GM18873 (cell line): ENCODE measurements around the gene RARRES1.
"Not testable (repeated sequence)": the region's sequence is repeated elsewhere in the genome, so short reads cannot be mapped to it uniquely, and the experiment has no call there.

Source experiments
- ATAC-seq: cut with Tn5 transposase; IDR thresholded peaks from one replicate; pipeline ENCODE4 v1.9.1; 2021; ENCODE audit warnings: mild to moderate bottlenecking, moderate library complexity, moderate number of reproducible peaks; ENCODE audit not compliant: unreplicated experiment, low FRiP score

The RARRES1 gene

DNA sequence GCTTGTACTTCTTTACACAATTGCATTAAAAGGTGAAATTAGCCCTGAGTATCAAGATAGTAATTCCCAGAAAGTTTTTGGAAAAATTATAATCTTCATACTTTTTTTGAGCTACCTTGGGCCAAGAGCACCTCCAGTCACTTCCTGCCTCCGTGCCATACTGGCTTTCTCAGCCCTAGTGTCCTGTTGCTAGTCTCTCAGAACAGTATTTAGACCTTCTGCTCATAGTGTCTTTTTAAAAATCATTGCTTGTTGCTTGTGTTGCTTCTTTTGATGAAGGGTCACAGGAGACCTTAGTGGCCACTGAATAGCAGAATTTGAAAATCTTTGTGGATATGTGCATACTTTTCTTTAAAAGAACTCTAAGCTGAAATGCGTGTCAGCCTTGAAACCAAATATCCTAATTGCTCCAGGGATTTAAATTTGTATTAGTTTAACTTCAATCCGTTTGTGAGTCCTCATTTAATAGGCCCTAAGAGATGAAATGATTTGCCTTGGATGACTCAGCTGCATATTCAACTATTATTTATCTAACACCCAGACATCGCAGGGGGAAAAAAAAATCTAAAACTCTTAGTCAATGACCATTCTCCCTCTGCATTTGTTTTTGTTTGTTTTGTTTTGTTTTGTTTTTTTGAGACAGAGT, 30.7 kb downstream of the RARRES1 start:
- no peak for ATAC-seq

DNA sequence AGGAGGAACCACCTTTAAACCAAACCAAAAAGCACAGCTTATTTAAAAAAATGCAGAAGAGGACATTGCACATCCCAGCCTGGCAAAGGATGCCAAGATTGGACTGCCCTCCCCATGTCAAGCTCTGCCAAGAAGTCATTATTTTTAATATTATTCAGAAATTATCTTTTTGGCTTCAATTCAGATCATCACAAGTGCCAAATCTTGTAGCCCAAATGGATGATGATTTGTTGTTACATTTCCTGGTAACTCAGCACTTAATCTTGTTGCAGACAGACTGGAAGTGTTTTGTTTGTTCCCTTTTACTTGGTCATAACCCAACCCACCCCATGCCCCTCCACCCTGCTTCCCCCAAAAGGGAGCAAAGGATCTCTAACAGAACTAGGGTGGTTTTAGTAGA, 31.7 kb downstream of the RARRES1 start:
- ATAC-seq: no peak

DNA sequence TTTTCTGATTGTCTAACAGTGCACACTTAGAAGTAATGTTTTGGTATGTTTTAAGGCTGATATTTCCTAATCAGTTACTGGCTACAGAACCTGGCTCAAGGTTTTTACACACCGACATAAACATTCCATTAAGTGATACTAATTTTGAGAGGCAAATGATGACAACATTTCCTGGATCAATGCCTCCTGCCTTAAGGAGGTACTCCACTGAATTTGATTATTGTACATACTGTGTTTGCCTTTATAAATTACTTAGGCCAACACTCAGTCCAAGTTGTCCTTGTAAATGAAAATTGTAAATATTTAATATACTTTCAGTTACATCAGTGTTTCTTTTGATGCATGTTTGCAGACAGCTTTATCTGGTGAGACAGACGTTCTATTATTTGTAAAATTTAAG, 35.6 kb downstream of the RARRES1 start:
- no peak for ATAC-seq

DNA sequence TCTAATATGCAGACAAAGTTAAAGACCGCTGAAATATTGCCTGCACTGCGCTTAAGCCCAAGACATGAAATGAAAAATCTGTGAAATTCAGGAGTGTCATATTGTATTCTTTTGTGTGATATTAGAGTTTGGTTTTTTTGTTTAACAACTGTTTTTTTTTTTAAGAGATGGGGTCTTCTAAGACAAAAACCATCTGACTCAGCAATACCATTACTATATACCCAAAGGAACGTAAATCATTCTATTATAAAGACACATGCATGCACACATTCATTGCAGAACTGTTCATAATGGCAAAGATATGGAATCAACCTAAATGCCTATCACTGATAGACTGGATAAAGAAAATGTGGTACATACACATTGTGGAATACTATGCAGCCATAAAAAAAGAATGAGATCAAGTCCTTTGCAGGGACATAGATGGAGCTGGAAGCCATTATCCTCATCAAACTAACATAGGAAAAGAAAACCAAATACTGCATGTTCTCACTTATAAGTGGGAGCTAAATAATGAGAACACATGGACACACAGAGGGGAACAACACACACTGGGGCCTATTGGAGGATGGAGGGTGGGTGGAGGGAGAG, 38.3 kb downstream of the RARRES1 start:
- not testable (repeated sequence) for ATAC-seq

DNA sequence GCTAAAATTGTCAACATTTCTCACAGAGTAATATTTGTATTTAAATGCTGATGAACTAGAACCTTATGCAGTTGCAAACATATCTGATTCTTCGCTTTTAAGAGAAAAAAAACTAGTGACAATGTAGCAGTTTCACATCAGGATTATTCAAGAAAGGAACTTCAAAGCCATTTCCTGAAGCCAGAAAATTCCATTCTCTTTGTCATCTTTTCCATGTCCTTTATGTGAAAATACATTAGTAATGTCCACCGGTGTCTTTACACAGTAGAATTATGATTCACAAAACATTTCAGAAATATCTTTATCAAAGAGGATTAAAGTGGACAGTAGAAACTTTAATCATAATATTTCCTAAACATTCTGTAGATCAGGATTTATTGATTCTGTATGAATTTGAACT, 47.1 kb downstream of the RARRES1 start:
- ATAC-seq: no peak

DNA sequence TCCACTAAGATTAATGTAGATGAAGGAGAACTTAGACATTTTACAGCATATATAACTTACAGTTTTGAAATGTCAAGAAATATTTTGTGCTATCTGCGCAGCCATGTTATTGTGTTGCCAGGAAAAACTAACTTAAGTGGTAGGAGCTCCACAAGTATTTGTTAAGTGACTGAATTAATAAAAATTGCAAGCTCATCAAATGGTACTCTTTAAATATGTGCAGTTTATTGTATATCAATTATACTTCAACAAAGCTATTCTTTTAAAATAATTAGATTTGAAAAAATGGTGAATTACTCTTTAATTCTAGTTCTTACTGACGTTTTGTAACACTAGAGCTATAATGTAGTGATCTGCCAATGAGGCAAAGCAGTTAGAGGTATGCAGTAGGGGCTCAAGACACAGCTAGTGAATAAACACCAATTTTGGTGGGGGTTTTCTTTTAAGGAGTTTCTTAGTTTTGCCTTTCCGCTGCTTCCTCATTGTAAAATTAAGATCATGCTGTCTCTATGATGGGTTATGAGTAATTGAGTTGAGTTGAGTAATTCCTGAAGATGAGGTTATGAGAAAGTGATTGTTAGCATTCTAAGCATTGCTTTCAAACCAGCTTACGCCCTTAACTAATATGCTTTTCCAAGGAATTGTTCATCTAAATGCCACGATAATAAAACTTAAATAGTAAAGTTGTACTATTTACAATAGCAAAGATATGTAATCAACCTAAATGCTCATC, 48.9 kb downstream of the RARRES1 start:
- ATAC-seq: no peak

DNA sequence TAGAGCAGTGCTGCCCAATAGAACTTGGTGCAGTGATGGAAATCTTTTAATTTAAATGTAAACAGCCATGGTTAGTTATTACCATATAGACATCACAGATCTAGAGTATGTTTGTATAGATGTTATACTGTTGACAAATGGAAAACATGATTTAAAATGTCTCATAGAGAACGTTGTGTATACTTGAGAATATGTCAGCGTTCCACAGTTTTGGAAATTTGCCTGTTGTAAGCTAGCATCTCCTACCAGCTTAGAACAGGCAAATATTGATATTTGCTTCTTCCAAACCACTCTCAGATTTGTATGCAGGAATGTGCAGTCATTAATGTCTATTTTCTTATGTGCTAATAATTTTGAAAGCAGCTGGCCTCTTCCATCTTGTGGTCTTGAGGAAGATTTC, 51.4 kb downstream of the RARRES1 start:
- ATAC-seq: no peak

DNA sequence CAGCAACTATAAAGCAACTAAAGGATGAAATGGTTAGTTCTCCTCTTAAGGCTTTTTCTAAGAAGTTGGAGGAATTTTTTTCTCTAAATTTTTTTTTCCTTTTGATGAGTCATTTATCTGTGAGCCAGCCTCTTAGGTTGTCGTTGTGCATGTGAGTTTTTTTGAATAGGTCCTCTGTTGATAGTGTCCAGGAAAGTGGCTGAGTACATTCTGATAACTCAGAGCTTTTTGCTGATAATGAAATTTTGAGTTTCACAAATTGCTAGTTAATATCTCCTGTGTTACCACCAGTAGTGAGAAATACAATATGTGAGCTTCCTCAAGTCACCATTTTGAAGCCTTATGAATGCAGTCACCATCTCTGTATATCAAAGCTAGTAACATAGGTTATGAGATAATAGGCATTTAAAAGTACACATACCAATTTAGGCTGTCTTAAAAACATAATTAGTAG, 52.7 kb downstream of the RARRES1 start:
- ATAC-seq: no peak

DNA sequence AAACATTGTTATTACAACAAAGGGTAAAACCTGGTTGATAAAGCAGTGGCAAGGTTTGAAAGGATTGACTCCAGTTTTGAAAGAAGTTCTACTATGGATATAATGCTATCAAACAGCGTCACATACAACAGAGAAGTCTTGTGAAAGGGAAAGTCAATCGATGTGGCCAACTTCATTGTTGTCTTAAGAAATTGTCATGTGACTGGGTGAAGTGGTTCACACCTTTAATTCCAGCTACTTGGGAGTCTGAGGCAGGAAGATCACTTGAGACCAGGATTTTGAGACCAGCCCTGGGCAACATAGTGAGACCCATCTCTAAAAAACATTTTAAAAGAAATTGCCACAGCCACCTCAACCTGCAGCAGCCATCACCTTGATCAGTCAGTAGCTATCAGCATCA, 53.6 kb downstream of the RARRES1 start:
- no peak for ATAC-seq

DNA sequence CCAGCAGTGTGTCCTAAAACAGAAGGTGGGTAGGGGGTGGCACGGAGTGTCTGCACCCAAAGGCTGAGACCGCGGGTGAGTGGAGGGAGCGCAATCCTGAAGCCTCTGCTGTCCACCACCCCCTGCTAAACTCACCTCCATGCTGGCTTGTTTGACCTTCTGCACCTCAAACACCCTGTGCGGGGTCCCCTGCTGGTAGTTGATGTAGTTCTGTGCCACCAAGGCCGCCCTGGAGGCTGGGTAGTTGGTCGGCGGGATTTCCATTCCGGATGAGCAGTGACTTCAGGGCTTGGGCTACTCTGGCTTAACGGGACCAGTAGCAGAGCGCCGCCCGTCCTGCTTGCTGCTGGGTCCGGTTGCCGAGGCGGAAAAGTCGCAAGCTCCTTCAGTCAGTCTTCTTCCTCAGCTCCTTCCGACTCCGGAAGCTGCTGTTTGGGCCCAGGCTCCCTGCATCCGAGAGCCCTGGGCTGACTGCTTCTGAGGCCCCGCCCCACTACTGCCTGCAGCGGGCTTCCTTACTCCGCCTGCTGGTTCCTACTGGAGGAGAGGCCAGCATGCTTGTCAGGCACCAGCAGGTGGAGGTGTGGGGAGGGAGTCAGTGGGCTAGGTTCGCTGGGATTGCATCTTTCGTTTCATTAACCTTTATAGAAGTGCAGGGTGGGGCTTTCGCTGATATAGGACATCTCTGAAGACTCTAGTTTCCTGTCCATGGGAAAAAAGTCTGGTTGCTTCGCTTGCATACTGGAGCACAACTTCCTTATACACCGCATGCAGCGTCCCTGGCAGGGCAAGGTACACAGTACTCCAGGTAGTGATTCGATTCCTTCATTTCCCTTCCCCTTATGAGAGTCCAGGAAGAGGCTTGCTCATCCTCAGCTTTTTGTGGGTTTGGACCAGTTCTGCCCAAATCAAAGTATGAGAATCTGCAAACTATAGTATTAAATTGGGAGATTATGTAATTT, 59.8 kb downstream of the RARRES1 start, which contains the start of gene LXN:
Gene LXN (minus strand): TSS at position 434 of the 962 bp plus-strand sequence. CDS start 170 bp downstream, at position 264.
- ATAC-seq: peak; percentile 100

DNA sequence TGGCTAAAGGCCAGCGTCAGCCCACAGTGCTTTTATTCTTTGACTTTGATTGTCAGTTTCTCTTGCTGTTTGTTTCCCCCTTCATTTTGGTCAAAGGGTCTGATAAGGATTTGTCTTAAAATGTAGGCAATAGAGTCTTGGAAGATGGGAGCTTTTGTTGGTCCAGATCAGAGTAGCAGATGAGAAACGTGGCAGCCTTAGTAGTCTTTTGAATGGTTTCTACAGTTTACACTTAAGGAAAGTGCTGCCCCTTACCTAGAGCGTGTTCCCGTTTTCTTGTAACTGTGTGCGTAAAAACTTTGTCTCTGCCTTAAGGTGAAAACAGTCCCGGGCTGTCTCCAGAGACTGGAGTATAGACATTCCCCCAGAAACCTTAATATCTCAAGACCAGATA, 60.4 kb downstream of the RARRES1 start:
- ATAC-seq: peak; percentile 15

DNA sequence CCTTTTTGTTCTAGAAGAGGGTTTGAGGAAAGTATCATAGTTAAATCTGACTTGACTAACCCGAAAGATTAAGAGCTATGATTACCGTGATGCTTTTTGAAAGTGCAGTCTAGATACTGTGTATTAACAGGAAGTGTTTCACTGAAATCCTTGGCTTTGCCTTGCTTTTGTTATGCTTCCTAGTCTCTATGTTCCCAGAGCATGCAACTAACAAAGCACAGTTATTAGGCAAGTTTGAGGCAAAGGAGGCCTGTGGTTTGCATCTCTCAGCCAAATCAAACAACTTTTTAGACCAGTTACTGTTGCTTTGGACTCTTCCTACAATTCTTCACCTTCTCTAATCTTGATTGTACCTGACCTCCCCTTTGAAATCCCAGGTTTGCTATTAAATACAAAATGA, 63.8 kb downstream of the RARRES1 start:
- no peak for ATAC-seq

DNA sequence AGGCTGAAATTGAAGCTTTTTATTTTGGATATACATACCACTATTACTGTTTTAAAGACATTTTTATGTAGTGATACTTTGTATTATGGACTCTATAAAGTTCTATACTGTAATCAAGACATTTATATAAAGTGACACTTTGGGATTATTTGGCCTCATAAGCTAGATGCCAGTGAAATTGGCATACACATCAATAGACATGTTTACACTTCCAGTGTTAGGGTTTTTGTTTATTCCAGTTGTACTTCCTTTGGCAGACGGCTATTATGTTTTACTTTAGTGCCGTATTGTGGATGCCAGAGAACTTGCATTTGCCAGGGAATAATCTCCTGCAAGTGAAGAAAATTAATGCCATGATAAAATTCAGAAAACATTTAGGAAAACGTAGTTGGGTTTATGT, 65.8 kb downstream of the RARRES1 start:
- no peak for ATAC-seq

DNA sequence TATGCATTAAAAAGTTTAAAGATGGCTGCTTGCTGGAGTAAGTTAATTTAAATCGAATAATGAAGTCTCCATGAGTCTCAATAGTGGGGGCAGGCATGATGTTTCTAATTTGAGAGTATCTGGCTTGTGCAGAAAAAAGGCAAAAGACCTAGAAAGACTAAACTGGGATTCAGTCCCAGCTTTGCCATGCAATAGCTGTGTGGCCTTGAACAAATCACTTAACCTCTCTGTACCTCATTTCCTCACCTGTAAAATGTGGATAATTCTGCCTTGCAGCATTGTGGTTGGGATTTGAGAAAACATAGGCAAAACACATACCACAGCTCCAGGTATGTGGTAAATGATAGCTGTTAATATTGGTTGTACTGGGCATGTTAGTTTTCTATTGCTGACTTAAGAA, 68.4 kb downstream of the RARRES1 start:
- no peak for ATAC-seq

DNA sequence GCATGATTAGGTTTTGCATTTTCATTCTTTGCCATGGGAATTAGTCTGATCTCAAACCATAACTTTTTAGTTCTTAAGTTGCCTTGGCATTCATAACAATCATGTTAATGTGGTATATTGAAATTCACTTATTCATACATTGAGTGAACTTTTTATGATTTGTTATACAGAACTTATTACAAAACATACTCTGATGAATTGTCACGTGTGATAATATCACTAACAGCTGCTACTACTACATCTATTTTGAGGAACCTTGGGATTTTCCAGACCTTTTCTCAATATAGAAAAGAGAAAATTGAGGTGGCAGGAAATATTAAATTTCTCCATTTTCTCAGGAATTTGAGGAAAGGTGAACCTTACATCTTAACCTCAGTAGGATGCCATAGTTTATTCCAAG, 69.0 kb downstream of the RARRES1 start:
- ATAC-seq: no peak

DNA sequence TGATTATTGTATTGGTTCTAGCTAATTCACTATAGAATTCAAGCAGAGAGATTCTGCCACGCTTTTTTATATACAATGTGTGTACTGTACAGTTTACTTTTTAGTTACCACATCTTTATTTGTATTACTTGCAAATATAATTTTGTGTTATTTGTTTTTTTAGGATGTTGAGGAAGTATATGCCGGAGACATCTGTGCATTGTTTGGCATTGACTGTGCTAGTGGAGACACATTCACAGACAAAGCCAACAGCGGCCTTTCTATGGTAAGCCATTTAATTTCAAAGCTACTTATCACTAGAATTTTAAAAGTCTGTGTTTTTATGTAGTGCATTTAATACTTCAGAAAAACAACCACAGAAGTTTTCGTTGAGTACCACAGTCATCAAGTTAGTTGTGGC, 71.5 kb downstream of the RARRES1 start:
- ATAC-seq: no peak

DNA sequence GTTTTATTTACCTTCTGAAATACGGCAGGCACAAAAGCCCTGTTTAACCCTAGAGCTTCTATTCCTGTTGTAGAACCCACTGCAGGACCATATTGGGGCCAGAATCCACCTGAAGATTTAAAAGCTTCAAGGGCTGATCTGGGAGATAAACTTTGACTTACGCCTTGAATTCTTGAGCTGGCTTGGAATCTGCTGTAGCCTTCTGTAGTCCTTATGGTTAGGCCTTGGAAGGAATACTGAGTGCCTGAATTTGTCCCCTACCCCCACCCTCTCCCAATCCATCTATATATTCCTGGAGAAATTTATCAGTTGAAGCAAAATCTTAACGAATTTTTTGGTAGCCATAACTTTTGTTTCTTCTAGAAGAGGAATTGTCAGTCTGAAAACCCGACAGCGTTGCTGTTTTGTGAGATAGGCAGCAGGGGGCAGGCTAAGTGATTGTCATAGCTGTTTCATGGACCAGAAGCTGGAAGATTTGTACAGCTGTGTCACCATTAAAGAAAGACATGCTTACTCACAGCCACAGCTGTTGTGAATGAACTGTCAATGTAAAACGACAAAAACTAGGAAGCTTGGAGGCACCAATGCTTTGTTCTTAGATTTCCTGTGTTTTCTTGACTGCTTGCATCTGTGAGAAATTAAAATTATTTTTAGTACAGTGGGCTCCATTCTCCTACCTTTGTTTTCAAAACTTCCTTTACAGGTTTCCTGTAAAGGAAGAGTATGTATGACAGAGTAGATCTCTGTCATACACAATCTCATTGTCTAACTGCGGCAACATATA, 72.6 kb downstream of the RARRES1 start:
- peak; percentile 66 for ATAC-seq

DNA sequence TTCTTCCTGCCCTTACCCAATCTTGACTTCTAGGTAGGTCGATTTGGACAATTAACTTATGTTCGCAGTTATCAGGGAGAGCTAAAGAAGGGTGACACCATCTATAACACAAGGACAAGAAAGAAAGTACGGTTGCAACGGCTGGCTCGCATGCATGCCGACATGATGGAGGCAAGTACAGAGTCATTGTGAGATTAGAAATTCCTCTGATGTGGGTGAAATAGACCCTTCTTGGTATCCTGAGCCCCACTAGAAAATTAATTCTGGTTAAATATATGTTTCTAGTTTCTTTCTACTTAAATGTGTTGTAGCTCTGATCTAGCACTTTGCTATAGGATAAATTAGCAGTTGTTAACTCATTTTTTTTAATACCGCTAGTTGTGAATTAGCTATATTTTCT, 73.4 kb downstream of the RARRES1 start:
- ATAC-seq: no peak

DNA sequence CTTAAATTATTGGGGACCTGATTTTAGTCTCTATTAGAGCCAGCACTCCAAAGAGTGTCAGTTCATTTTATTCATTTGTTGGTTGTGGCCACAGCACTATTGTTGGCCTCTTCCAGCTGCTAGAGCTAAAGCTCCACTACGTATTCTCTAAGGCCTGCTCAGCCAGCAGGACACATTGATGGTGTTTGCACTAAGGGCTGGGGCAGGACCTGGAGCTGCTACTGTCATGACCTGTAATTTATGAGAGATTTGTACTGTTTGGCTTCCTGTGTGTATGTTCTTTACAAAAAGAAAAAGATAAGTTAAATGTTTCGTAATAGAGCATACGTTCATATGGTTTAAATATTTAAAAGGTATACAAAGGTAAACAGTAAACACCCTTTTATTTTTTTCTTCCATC, 79.8 kb downstream of the RARRES1 start:
- ATAC-seq: no peak

DNA sequence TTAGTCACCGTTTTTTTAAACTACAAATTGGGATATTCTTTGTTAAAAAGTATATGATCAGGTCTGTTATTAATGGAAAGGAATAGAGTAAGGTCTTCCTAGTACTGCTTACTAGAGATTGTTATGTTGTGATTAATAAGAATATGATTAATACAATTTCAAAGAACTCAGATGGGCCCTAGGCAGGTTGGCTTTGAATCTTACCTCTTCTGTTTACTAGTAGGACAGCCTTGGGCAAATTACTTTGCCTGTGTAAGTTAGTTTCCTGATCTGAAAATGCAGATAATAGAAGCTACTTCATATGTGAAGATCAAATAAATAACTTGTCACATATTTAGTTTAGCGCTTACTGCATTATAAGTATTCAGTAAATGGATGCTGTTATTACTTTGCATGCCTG, 81.1 kb downstream of the RARRES1 start:
- ATAC-seq: no peak
